Measurements from ENCODE around the gene INSL3. TPM values are rescaled to one million over a fixed set of nuclear protein-coding genes. Genes with fewer than 3 reads are reported as not detected.

The INSL3 gene
- total and polyA plus RNA-seq, 2 of the 13 experiments (the other 11 are each of a cell fraction or from before 2014, with no cell fraction given), result 0.30 TPM; not detected in 1

GRCh38 chr19:17796013-17796837 is 25.1 kb downstream of the INSL3 start (continued):
- TF ChIP-seq SP1 (IDR thresholded peaks at IDR 0.05) (no peak), SP1 (CRISPR knock-in tag; IDR thresholded peaks at IDR 0.05) (no peak), PCBP1 (IDR thresholded peaks at IDR 0.05; ENCODE audit: borderline replicate concordance, low read depth, low read length) (no peak), BATF2 (CRISPR knock-in tag; IDR thresholded peaks at IDR 0.05) (no peak), ELF4 (CRISPR knock-in tag; IDR thresholded peaks at IDR 0.05; ENCODE audit: borderline replicate concordance) (no peak), ZKSCAN8 (CRISPR knock-in tag; IDR thresholded peaks at IDR 0.05; ENCODE audit: borderline replicate concordance) (no peak), SSRP1 (CRISPR knock-in tag; IDR thresholded peaks at IDR 0.05) (peak; percentile 37; the same call in 1 of the 2 replicates), PHF8 (CRISPR knock-in tag; IDR thresholded peaks at IDR 0.05) (no peak), MIXL1 (CRISPR knock-in tag; IDR thresholded peaks at IDR 0.05) (no peak), ZNF275 (CRISPR knock-in tag; IDR thresholded peaks at IDR 0.05; ENCODE audit: borderline replicate concordance) (no peak), ZNF678 (CRISPR knock-in tag; IDR thresholded peaks at IDR 0.05) (no peak), CBX1 (IDR thresholded peaks at IDR 0.05; ENCODE audit: low read depth) (no peak), CBX5 (CRISPR knock-in tag; IDR thresholded peaks at IDR 0.05; ENCODE audit: borderline replicate concordance) (no peak), HNRNPK (IDR thresholded peaks at IDR 0.05; ENCODE audit: low read depth, low read length, poor library complexity, severe bottlenecking) (no peak), MAFG (CRISPR knock-in tag; IDR thresholded peaks at IDR 0.05) (no peak), TFE3 (CRISPR knock-in tag; IDR thresholded peaks at IDR 0.05) (peak; percentile 55; the same call in 1 of the 2 replicates), ETV6 (CRISPR knock-in tag; conservative IDR thresholded peaks at IDR 0.05) (no peak), REST (IDR thresholded peaks at IDR 0.05; ENCODE audit: borderline replicate concordance in 1 of 2, low read depth in 1 of 2, low read length in 2 of 2) (no peak), ZNF24 (IDR thresholded peaks at IDR 0.05) (no peak), ZNF550 (CRISPR knock-in tag; IDR thresholded peaks at IDR 0.05; ENCODE audit: borderline replicate concordance) (no peak), ZNF878 (CRISPR knock-in tag; IDR thresholded peaks at IDR 0.05) (no peak), SRSF1 (optimal IDR thresholded peaks at IDR 0.05; ENCODE audit: low read depth, low read length) (no peak), POGZ (CRISPR knock-in tag; IDR thresholded peaks at IDR 0.05) (no peak), FLYWCH1 (CRISPR knock-in tag; IDR thresholded peaks at IDR 0.05) (no peak), SIN3B (IDR thresholded peaks at IDR 0.05; ENCODE audit: low read length) (no peak)
